Endometrial microvascular endothelial cells (primary cell): ENCODE results near the gene SH3BP5L. TPM values are rescaled to one million over a fixed set of nuclear protein-coding genes. Genes with fewer than 3 reads are reported as not detected.
"Not testable (repeated sequence)": the region's sequence is repeated elsewhere in the genome, so short reads cannot be mapped to it uniquely, and the experiment has no call there.

ENCODE experiments used
- in situ Hi-C: cut with HindIII; loops from 2 replicates; pipeline ENCODE4 v1.10.0; 2017; ENCODE audit warnings: low sequenced_read_pairs, low pct_unique_long_range_greater_than_20kb; ENCODE audit errors: inconsistent ontology term
- total RNA-seq: library from RNA; depleted of rRNA; stranded (reverse); fragments of >200 nt; gene quantifications from one replicate; pipeline ENCODE4 v1.2.3, GENCODE V29; 2015; ENCODE audit errors: inconsistent ontology term

SH3BP5L gene
- total RNA-seq, 1 donor from 2014 or later, result 23.0 TPM

GRCh38 chr1:248791010-248791409, 34.7 kb downstream of the SH3BP5L start:
- in situ Hi-C loops, result no loop called here

DNA sequence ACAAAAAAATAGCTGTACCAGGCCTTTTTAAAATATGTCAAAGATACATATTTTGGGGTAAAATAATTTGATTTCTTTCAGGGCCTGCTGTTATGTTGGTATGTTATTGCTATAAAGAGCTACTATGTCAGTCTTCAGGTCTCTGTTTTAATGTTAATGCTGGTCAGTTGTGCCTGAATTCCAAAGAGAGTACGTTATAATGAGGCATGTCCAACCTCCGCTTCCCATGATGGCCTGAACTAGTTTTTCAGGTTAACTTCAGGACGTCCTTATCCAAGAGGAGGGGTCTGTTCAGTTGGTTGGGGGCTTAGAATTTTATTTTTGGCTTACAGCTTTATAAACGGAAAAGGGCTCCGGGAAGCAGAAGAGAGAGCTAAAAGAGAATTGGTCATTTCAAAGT, 35.3 kb downstream of the SH3BP5L start:
- in situ Hi-C loops, result no loop called here

DNA sequence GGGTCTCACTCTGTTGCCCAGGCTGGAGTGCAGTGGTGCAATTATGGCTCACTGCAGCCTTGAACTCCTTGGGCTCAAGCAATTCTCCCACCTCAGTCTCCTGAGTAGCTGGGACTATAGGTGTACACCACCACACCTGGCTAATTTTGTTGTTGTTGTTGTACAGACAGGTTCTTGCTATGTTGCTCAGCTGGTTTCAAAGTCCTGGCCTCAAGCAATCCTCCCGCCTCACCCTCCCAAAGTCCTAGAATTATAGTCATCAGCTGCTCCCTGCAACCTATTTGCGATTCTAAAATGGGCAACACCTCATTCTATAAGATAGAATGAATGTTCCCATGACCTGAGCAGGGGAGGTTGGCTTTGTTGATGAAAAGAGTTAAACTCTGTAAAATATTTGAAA, 36.4 kb downstream of the SH3BP5L start:
- in situ Hi-C loops, result not testable (repeated sequence)

DNA sequence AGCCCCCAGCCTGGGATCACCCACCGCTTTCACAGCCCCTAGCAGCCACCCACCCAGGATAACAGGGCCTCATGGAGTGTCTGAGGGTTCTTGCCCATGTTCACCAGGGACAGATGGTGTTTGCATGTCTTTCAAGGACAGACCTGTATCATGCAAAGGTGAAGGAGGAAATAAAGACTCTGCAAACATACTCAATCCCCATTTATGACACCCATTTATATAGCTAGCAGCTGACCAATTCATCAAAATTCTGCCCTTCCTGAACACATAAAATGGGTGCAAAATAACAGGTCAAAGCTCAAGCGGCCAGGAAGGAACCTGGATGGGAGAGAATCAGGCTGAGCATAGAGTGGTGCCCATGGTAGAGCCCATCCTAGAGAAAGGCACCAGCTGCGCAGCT, 37.4 kb downstream of the SH3BP5L start:
- in situ Hi-C loops, result no loop called here

GRCh38 chr1:248787430-248787829, 38.3 kb downstream of the SH3BP5L start:
- in situ Hi-C loops, result no loop called here

DNA sequence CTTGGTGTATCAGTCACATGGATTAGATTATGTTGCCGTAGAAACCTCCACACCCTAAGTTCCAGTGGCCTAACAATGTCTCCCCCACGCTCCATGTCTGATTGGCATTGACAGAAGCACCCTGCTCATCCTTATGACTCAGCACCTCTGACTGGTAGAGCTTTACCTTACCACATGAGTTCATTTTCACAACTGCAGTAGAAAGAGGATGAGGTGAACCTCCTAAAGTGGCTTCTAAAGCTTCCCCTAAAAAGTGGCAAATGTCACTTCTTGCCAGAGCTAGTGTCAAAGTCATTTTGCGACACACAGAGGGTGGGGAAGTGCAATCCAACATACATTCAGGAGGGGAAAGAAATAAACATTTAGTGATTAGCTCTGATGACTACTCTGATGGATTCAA, 39.6 kb downstream of the SH3BP5L start:
- in situ Hi-C loops, result no loop called here

GRCh38 chr1:248783367-248783766, 42.3 kb downstream of the SH3BP5L start:
- in situ Hi-C loops, result no loop called here

GRCh38 chr1:248782416-248783141, 43.1 kb downstream of the SH3BP5L start:
- in situ Hi-C loops, result no loop called here

- in situ Hi-C loops, result no loop called here
These were observed 46.4 kb downstream of the SH3BP5L start for GRCh38 chr1:248779350-248779749.

DNA sequence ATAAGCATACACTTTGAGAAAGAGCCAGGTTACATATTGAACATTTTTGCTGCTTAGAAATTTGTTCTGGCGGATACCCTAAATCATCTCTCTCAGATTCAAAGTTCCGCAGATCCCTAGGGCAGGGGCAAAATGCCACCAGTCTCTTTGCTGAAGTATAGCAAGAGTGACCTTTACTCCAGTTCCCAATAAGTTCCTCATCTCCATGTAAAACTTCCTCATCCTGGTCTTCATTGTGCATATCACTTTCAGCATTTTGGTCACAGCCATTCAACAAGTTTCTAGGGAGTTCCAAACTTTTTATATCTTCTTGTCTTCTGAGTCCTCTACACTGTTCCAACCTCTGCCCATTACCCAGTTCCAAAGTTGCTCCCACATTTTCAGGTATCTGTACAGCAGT, 46.8 kb downstream of the SH3BP5L start:
- in situ Hi-C loops, result no loop called here

DNA sequence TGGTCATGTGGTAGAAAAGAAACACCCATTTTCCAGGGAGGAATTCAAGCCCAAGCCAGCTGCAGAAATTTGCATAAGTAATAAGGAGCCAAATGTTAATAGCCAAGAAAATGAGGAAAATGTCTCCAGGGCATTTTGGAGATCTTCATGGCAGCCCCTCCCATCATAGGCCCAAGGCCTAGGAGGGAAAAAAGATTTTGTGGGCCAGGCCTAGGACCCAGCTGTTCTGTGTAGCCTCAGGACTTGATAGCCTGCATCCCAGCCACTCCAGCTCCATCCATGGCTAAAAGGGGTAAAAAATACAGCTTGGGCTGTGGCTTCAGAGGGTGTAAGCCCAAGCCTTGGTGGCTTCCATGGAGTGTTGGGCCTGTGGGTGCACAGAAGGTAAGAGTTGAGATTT, 48.7 kb downstream of the SH3BP5L start:
- in situ Hi-C loops, result no loop called here

DNA sequence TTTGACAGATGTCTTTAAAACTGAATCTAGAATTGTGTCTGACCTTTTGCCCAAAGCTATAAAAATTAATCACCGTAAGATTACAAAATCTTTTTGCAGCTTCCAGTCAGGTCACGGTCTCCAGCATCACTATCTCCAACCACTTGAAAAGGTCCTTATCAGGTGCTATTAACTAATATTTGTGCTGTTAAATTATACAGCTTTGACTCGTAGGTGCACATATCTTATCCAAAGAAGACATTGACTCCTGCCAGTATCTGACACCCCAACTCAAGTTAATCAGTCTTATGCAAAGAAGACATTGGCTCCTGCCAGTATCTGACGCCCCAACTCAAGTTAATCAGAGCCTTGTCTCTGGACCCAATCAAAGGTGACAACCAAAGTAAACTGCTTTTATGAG, 50.3 kb downstream of the SH3BP5L start:
- in situ Hi-C loops, result no loop called here

Other genes with a start within 250 kb of the SH3BP5L start
- not detected for gene OR2T10, start 228.2 kb downstream of the SH3BP5L start, total RNA-seq
- gene OR2T11, start 190.8 kb downstream of the SH3BP5L start, total RNA-seq, result not detected
- not detected for gene OR2T35, start 180.6 kb downstream of the SH3BP5L start, total RNA-seq
- gene OR2T27, start 170.4 kb downstream of the SH3BP5L start, total RNA-seq, result not detected
- gene OR14I1, start 123.1 kb downstream of the SH3BP5L start, total RNA-seq, result not detected
- gene LYPD8, start 70.2 kb downstream of the SH3BP5L start, total RNA-seq, result not detected
- 29.5 TPM for gene ZNF672, start 12.3 kb upstream of the SH3BP5L start, total RNA-seq
- gene ZNF692, start 33.2 kb upstream of the SH3BP5L start, total RNA-seq, result 43.8 TPM
- 2.9 TPM for gene PGBD2, start 80.3 kb upstream of the SH3BP5L start, total RNA-seq